Gastrocnemius medialis (tissue), 4 donors: ENCODE data around the gene DMXL1.

Source experiments
- POLR2A ChIP-seq, 2 donors: fragments of 450-650 bp; IDR thresholded peaks; one replicate each; pipeline ENCODE4 v1.6.1; 2017; ENCODE audit warnings: antibody characterized with exemption in 2 of 2, mild to moderate bottlenecking in 2 of 2, moderate library complexity in 2 of 2
- TF ChIP-seq, protein P1 (sequence below), 5 experiments: fragments of 450-650 bp in 3 of 5; fragments of 200-600 bp in 2 of 5; sonication (generic) in 2 of 5; IDR thresholded peaks in 4 of 5; conservative IDR thresholded peaks in 1 of 5; 1 replicate in 4 of 5; 2 replicates in 1 of 5; pipeline ENCODE4 v1.5.1; 2016 to 2019; ENCODE audit warnings: antibody characterized with exemption in 5 of 5, mild to moderate bottlenecking in 3 of 5, moderate library complexity in 3 of 5

- TF ChIP-seq POLR2A (IDR thresholded peaks at IDR 0.05): no peak
- TF ChIP-seq, protein P1, sequence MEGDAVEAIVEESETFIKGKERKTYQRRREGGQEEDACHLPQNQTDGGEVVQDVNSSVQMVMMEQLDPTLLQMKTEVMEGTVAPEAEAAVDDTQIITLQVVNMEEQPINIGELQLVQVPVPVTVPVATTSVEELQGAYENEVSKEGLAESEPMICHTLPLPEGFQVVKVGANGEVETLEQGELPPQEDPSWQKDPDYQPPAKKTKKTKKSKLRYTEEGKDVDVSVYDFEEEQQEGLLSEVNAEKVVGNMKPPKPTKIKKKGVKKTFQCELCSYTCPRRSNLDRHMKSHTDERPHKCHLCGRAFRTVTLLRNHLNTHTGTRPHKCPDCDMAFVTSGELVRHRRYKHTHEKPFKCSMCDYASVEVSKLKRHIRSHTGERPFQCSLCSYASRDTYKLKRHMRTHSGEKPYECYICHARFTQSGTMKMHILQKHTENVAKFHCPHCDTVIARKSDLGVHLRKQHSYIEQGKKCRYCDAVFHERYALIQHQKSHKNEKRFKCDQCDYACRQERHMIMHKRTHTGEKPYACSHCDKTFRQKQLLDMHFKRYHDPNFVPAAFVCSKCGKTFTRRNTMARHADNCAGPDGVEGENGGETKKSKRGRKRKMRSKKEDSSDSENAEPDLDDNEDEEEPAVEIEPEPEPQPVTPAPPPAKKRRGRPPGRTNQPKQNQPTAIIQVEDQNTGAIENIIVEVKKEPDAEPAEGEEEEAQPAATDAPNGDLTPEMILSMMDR (IDR thresholded peaks at IDR 0.05 in 4 of 5, conservative IDR thresholded peaks at IDR 0.05 in 1 of 5): no peak
Observed at GRCh38 chr5:119280380-119280779, 209.5 kb downstream of the DMXL1 start.
